Measurements from ENCODE around the gene KAT6B.
"Not testable (repeated sequence)": the region's sequence is repeated elsewhere in the genome, so short reads cannot be mapped to it uniquely, and the experiment has no call there.

The KAT6B gene

DNA sequence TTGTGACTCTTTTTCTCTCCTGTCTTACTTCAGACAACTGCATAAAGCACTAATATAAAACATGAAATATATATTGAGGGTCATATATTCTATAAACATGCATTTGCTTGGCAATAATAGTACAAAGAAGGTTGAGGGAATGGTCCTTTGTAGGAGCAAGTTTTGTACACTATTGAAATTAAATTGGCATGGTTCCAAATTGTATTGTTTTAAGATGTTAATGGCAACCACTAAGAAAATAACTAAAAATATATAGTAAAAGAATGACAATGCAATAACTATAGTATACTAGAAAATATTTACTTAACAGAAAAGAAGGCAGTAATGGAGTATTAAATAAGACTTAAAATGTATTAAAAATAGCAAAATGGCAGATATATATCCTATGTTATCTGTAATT lies 33.7 kb upstream of the KAT6B start:
- Mint-ChIP-seq H3K27me3 (ENCODE audit: low read depth, poor library complexity) (peaks cover 3% of the 10 kb centered on the region), H3K27ac (no peak overlapping the region), H3K4me3 (no peak overlapping the region), H3K9me3 (no peaks in the 10 kb centered on the region), H3K36me3 (ENCODE audit: low read depth) (no peaks in the 10 kb centered on the region), H3K4me1 (peaks cover 13% of the 10 kb centered on the region)
- DNase-seq = no peak
- TF ChIP-seq, protein P1, sequence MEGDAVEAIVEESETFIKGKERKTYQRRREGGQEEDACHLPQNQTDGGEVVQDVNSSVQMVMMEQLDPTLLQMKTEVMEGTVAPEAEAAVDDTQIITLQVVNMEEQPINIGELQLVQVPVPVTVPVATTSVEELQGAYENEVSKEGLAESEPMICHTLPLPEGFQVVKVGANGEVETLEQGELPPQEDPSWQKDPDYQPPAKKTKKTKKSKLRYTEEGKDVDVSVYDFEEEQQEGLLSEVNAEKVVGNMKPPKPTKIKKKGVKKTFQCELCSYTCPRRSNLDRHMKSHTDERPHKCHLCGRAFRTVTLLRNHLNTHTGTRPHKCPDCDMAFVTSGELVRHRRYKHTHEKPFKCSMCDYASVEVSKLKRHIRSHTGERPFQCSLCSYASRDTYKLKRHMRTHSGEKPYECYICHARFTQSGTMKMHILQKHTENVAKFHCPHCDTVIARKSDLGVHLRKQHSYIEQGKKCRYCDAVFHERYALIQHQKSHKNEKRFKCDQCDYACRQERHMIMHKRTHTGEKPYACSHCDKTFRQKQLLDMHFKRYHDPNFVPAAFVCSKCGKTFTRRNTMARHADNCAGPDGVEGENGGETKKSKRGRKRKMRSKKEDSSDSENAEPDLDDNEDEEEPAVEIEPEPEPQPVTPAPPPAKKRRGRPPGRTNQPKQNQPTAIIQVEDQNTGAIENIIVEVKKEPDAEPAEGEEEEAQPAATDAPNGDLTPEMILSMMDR (IDR thresholded peaks at IDR 0.05) = no peak

DNA sequence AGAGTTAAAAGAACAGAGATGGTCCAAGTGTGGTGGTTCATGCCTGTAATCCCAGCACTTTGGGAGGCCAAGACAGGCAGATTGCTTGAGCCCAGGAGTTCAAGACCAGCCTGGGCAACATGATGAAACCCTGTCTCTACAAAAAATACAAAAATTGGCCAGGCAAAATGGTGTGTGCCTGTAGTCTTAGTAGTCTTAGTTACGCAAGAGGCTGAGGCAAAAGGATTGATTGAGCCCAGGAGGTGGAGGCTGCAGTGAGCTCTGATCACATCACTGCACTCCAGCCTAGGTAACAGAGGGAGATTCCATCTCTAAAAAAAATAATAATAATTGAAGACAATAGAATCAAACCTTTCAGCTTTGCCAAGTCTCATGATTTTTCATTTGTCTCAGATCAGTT lies 33.2 kb upstream of the KAT6B start:
- H3K4me3 Mint-ChIP-seq; H3K9me3 Mint-ChIP-seq; H3K27ac Mint-ChIP-seq; H3K27me3 Mint-ChIP-seq (ENCODE audit: low read depth, poor library complexity); DNase-seq; H3K36me3 Mint-ChIP-seq (ENCODE audit: low read depth): not testable (repeated sequence)
- peaks cover 15% of the 10 kb centered on the region for H3K4me1 Mint-ChIP-seq

DNA sequence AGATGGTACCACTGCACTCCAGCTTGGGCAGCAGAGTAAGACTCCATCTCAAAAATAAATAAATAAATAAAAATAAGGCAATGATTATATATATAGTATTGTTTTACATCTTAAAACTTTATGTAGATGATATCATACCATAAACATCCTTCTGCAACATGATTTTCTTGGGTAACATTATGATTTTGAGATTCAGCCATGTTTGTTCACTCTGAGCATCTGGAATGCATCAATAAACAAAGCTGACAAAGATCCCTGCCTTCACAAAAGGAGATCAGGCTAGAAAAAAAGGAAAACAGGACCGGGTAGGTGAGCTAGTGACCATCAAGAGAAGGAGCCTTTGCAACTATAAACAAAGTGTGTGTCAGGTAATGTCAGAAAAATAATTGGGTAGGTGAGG lies 31.9 kb upstream of the KAT6B start:
- Mint-ChIP-seq H3K27me3 (ENCODE audit: low read depth, poor library complexity) (peaks cover 5% of the 10 kb centered on the region), H3K4me3 (no peak overlapping the region), H3K27ac (no peak overlapping the region), H3K36me3 (ENCODE audit: low read depth) (no peaks in the 10 kb centered on the region), H3K9me3 (no peaks in the 10 kb centered on the region), H3K4me1 (peaks cover 15% of the 10 kb centered on the region)
- no peak for DNase-seq
- TF ChIP-seq, protein P1 (IDR thresholded peaks at IDR 0.05) = no peak

GRCh38 chr10:74797550-74797949 lies 28.9 kb upstream of the KAT6B start:
- DNase-seq = no peak
- TF ChIP-seq, protein P1 (IDR thresholded peaks at IDR 0.05) = no peak
- Mint-ChIP-seq H3K9me3 (no peaks in the 10 kb centered on the region), H3K36me3 (ENCODE audit: low read depth) (no peaks in the 10 kb centered on the region), H3K27ac (no peak overlapping the region), H3K27me3 (ENCODE audit: low read depth, poor library complexity) (peaks cover 5% of the 10 kb centered on the region), H3K4me1 (peaks cover 20% of the 10 kb centered on the region), H3K4me3 (no peak overlapping the region)

GRCh38 chr10:74799721-74800221 lies 26.6 kb upstream of the KAT6B start:
- Mint-ChIP-seq H3K9me3 (no peaks in the 10 kb centered on the region), H3K27me3 (ENCODE audit: low read depth, poor library complexity) (peaks cover 5% of the 10 kb centered on the region), H3K36me3 (ENCODE audit: low read depth) (no peaks in the 10 kb centered on the region), H3K4me3 (no peak overlapping the region), H3K4me1 (peaks cover 20% of the 10 kb centered on the region), H3K27ac (no peak overlapping the region)
- TF ChIP-seq, protein P1 (IDR thresholded peaks at IDR 0.05) = no peak
- DNase-seq = no peak

GRCh38 chr10:74801447-74801846 lies 25.0 kb upstream of the KAT6B start:
- Mint-ChIP-seq H3K4me1 (peaks cover 15% of the 10 kb centered on the region), H3K9me3 (no peaks in the 10 kb centered on the region), H3K27ac (no peak overlapping the region), H3K36me3 (ENCODE audit: low read depth) (no peaks in the 10 kb centered on the region), H3K4me3 (no peak overlapping the region), H3K27me3 (ENCODE audit: low read depth, poor library complexity) (peaks cover 5% of the 10 kb centered on the region)
- DNase-seq = no peak
- TF ChIP-seq, protein P1 (IDR thresholded peaks at IDR 0.05) = no peak
